GM19397 (cell line): Measurements from ENCODE around the gene SMPD2.

Source experiments
- ATAC-seq: cut with Tn5 transposase; IDR thresholded peaks from one replicate; pipeline ENCODE4 v1.9.1; 2021; ENCODE audit warnings: mild to moderate bottlenecking, moderate library complexity; ENCODE audit not compliant: unreplicated experiment

The SMPD2 gene

DNA sequence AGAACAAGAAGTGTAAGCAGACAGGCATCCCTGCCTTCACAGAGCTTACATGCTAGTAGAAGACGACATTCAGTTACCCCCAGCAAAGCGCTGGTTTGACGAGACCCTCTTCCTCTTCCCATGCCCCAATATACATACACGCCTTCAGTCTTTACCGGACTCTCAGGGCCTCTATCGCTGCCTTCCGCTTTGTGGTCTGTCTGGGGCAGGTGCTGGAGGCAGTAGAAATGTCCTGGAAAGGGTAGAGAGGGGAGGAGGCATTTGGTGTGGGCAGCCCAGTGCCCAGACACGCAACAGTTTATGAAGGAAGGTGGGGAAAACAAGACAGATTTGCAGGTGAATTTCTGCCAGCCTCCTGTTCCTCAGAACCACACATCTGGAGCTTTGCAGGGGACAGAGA lies 6.0 kb downstream of the SMPD2 start:
- no peak for ATAC-seq

DNA sequence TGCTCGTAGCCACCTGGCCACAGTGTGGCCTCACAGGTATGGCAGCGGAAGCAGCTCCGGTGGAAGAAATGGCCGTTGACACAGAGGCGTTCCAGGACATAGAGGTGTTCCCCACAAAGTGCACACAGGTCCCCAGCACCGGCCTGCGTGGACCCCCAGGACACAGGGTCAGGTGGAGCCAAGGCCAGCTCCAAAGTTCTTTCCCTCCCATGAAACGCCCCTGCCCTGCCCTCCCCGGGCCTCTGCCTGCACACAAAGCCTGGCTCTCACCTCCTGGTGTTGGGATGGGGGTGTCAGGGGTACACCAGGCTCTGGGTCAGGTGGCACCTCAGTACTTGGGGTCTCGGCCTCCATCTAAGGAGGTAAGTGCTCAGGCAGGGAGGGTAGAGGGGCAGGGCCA lies 6.6 kb downstream of the SMPD2 start:
- ATAC-seq: no peak

DNA sequence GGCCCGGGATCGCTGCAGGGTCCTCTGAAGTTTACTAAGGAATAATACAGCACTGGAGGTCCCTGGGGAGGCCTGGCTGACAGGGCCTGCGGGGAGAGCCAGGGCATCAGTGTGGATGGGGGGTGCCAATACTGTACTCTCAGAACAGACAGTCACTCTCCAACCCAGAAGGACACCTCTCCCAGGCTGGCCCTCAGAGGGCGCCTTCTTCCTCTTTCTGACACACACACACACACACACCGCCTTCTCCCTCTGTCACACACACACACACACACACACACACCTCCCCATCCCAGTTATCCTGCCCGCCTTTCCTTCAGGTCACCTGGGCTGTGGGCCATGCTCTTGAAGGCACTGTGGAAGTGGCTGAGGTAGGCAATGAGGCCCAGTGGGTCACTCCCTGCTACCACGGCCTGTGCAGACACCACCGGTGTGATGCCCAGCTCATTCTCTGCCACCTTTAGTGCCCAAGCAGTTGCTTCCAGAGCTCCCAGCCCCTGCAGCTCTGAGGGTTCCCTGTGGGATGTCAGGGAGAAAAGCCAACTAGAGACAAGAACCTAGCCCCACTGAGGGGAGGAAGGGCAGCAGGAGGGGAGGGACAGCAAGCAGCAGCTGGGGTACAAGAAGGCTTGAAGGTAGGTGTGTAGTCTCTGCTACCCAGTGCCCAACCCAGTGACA lies 7.5 kb downstream of the SMPD2 start:
- ATAC-seq: no peak

DNA sequence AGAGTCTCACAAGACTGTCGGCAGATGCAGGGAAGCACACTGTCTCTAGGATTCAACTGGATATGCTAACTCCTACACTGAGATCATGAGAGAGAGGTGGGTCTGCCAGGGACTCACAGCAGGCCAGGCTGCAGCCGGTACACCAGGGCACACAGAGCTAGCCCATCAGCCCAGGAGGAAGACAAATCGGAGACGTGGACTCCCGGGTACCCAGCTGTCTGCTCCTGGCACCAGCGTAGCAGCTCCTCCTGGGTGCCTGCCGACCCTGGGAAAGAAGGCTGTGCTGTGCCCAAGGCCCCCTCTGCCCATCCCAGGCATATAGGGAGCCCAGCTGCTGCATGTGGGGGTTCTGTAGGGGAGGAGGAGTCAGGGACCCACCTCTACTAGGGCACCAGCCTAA lies 8.1 kb downstream of the SMPD2 start:
- ATAC-seq: no peak

DNA sequence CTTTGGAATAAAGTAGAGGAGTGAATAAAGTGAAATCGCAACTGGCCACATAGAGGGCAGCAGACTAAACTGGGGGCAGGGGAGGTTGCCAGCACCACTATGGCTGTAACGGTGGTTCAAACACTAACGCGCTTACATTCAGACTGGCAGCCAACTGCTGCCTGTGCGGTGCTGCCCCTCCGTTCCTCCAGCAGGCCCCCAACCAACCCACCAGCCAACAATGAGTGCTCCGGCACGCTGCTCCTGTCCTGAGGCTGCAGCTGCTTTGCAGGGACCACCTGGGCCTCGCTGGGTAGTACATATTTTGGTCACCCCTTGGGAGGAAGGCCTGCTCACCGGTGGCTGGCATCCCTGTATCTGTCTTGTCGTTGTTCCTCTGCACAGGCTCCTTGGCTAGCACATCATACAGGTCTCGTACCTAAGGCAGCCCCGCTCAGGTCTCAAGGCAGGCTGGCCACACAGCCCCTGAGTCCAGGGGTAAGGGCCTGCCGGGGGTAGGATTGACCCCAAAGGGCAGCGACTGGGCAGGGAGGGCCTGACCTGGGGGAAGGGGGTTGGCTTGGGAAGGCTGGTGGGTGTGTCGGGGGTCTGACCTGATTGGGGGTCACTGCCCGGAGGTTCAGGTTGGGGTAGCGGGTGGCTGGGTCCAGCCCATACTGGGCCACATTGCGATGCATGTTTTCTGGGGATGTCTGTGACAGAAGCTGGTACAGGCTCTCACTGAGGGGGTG lies 8.7 kb downstream of the SMPD2 start:
- no peak for ATAC-seq

DNA sequence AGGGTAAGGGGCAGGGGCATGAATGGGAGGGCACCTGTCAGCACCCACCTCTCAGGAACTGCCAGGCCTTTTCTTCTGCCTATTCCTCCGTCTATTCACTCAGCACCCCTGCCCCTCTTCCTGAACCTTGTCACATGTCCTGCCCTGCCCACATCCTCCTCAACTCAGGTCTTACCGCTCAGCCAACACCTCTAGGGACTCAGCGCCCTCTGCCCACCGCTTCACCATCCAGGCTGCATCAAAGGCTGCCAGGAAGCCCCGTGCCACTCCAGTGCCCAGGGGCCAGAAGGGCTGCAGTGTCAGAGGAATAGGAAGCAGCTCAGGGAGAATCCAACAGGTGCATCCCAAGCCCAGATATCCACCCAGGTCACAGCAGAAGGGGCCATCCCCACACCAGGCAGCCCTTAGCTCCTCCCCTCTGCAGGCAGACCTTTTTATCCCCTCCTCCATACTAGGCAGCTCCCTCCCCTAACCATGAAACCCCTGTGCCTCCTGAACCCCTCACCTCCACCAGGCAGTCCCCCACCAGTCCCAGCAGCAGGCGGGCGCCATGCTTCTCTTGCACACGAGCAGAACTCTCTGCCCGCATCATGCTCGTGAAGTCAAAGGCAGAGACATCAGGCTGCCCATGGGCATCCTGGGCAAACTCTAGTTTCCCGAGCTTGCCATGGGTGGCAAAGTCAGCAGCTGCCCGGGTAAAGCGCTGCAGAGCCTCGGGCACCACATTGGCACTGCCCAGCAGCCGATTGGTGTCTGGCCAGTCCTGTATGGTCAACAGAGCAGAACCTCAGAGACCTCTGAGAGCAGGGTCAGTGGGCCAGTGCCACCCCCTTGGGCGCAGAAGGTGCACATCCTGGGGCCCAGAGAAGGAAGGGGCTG lies 9.5 kb downstream of the SMPD2 start:
- ATAC-seq: no peak

DNA sequence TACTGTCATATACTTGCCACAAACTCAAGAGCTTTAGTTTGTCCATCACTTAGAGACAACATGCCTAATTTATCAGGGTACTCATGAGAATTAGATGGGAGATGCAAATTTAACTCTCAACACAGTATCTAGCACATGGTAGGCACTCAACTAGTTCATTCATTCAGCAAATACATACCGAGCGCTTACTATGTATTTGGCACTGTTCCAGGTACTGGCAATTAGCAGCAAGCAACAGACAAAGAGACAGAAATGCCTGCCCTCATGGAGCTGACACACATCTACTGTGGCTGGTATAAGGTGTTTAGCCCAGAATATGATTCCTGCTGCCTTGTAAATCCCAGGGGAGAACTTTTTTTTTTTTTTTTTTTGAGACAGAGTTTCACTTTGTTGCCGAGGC lies 10.3 kb downstream of the SMPD2 start:
- ATAC-seq: no peak

DNA sequence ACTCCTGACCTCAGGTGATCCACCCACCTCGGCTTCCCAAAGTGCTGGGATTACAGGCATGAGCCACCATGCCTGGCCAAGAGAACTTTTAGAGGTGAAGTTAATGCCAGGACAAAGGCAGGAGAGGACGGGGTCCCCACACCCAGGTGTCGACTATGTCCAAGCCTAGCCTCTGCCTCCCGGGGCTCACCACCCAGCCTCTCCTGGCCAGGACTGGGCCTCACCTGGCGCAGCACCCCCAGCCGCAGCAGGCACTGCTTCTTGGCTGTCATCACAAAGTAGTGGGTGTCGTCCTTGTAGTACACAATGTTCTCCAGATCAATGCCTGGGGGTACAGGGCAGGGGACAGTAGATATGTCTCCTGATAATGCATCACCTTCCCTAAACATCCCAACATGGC lies 10.9 kb downstream of the SMPD2 start:
- ATAC-seq: no peak

DNA sequence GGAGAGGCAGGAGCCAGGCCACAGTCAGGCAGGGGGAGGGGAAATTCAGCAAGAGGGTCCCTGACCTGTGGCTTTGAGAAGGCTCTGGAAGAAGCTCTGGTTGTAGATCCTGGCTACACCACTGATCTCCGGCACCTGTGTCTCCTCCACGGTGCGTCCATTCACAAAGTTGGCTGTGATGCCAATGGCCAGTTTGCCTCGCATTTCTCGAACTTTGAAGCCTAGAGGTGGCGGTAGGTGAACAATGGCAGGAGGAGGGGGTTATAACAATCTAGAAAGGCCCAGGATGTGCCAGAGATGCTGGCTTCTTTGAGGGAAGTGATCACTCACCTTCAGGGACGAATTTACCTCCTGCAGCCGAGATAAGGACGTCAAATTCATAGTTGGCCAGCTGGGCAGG lies 11.7 kb downstream of the SMPD2 start:
- no peak for ATAC-seq

DNA sequence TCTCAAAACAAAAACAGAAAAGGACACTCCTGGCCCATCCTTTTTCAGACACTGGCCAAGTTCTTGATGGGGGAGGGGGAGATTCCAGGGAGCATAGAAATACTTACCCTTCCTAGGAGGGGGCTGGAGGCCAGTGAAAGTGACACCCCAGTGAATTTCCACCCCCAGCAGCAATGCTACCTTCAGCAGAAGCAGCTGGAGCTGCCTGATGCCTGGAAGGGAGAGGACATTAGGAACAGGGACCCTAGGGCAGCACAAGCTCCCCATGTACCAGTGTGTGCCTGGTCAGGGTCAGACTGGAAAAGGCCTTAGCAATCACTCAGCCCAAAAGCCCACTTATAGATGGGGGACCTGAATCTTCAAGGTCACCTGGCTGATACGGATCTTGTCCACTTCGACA lies 12.6 kb downstream of the SMPD2 start:
- no peak for ATAC-seq

DNA sequence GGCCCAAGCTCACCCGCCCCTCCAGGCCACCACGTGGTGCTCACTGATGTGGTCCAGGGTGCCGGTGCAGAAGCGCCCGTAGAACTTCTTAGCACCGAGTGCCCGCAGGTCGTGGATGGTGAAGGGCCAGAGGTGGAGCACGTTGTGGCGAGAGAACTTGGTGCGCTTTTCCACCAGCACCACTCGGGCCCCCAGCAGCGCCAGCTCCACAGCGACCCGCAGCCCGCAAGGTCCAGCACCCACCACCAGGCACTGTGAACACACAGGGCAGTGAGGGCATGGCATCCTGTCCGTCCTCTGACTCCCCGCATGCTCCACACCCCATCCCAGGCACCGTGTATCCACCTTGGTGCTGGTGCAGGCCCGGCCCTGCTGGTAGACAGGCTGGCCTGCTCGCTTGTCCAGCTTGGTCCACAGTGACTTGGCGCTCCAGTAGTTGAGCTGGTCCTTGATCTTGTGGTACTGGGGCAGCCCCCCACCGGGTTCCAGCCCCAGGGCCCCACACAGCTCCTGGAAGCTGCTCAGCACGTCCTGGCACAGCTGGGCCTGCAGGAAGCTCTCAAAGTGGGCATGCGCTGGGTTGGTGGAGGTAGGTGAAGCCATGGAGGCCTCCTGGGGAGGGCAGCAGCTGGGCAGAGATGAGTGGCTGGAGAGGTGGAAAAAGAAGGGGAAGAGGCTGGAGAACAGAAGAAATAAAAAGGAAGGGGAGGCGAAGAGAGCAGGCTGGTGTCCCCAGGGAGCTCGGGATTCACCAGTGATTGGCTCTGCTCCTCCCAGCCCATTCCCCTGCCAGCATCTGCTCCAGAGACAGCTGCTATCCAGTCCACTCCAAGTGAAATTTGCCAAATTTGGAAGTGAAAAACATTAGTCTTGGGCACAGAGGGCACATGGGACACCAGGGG lies 13.3 kb downstream of the SMPD2 start:
- no peak for ATAC-seq

DNA sequence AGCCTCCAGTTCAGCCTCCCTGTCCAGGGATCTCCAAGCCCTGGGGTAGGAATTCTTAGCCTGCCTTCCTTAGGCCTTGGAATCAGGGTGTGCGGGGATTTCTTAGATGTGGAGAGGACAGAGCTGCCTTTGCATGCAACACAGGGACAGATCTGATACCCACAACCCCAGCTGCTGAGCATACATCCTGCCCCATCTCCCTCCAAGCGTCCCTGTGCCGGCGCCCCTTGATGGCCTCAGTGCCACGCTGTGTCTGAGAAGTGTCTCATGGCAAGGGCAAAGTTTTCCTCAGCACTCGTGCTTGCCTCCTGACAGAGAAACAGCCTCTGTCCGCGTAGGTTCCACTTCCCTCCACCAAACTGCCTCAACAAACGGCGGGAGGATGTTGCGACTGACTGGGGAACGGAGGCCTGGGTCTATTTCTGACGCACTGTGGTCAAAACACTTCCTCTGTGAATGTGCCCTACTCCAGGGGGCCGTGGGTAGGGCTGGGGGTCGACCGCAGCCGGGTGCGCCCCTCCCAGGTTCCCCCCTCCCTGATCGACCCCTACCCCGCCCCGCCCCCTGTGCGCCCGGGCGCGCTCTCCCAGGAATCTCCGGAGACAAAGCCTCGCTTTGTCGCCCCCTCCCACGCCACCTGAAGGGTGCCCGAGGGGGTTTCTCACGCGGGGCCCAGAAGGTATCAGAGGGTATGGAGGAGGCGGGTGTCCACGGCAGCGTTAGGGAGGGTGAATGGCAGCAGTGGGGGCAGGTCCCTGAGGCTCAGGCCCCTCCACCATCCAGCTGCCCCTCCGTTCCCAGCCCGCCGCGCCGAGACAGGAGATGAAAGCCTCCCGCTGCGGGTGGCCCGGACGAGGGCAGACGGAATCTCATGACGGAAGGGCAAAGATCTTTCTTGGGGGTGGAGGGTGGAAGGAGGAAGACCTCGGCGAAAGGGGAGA lies 14.2 kb downstream of the SMPD2 start:
- peak; percentile 28 for ATAC-seq

DNA sequence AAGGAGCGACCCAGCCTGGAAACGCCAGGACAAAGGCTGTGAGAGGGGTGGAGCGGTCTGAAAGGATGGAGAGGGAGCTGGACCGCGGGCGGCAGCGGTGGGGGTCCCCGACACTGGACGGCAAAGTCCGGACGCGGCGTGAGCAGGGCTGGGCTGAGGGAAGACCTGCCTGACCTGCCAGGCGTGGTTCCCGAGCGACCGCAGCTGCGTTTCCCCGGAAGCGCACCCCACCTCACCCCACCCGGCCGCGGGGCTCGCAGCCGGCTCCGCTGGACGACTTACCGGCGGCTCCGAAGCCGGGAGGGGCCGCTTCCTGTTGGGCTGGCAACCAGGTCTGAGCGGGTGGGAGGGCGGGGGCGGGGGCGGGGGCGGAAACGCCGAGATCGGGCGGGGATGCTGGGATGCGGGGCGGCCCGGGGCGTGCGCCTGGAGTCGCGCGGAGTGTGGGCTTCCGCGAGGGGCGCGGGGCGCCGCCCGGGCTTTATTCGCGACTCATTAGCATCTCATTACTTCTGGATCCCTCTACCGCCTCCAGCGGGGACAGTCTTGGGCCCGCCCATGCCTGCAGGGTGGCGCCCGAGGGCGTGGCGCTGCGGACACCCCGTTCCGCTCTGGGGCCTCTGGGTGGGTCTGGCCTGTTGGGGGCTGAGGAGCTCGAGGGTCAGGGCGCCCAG lies 15.1 kb downstream of the SMPD2 start, which contains the start of gene MICAL1:
TSS of gene MICAL1 (minus strand) at position 336 of the 674 bp plus-strand sequence. CDS start 1,576 bp downstream, outside the sequence.
- ATAC-seq: peak; percentile 60

DNA sequence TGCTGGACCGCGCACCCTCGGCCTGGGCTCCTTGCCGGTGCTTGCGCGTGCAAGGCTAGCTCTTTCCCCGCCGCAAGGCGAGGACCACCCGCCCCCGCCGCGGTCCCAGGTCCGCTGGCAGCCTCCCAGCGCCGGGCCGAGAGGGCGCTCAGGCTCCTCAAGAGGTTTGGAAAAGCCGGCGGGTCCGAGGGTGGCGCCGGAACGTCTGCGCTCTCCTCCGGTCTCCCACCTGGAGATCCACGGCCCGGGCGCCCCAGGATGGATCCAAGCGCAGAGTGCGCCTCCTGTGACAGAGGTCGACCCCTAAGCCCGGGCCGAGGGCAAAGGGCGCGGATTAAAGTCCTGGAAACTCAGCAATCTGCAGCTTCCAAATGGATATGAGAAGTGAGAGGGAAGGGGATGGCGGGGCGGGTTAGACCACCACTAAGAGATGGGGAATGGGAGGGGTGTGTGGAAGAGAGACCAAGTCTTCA lies 15.6 kb downstream of the SMPD2 start:
- no peak for ATAC-seq

DNA sequence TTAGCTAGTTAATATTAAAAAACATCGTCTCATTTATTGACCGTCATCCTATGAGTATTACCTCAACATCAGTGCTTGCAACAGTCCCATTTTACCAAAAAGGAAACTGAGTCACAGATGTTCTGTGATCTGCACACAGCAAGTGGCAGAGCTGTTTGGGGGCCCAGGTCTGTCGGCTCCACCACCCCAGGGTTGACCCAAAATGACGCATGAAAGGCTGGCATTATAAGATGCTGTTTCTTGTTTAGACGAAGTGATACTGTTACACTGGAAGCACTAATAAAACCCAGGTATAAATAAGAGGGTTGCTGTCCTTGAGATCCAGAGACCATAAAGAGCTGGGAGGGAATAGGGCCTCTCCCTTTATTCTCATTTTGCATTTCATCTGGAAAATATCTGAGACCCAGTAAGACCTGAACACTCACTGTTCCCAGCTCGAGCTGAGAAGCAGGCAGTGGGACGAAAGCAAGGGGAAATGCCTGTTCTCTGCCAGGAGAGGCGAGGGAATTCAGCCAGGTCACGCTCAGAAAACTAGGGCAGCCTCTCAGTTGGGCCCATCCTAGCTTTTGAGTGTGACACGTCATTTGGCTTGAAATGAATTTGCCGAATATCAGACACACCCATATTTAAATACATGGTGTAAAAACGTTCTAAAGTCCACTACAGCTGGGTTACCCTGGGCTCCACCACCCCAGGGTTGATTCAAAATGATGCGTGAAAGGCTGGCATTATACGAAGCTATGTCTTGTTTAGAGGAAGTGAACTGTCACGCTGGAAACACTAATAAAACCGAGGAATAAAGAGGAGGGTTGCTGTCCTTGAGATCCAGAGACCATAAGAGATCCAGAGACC lies 16.4 kb downstream of the SMPD2 start:
- ATAC-seq: no peak

DNA sequence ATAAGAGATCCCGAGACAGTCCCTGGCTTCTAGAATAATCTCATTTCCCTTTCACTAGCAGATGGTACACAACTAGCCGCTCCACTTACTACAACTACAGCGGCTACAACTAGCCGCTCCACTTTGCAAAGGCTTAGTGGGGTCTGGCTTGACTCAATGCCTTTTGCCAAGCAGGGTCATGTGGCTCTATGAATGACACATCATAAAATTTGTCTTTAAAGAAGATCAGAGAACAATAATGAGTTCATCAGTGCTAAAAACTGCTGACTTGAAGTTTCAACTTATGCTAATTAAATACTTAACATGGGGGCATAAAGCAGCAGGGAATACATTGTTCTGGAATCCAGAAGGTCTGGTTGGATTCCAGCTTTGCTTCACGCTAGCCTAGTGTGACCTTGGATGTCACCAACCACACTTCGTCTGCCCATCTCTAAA lies 17.1 kb downstream of the SMPD2 start:
- no peak for ATAC-seq

DNA sequence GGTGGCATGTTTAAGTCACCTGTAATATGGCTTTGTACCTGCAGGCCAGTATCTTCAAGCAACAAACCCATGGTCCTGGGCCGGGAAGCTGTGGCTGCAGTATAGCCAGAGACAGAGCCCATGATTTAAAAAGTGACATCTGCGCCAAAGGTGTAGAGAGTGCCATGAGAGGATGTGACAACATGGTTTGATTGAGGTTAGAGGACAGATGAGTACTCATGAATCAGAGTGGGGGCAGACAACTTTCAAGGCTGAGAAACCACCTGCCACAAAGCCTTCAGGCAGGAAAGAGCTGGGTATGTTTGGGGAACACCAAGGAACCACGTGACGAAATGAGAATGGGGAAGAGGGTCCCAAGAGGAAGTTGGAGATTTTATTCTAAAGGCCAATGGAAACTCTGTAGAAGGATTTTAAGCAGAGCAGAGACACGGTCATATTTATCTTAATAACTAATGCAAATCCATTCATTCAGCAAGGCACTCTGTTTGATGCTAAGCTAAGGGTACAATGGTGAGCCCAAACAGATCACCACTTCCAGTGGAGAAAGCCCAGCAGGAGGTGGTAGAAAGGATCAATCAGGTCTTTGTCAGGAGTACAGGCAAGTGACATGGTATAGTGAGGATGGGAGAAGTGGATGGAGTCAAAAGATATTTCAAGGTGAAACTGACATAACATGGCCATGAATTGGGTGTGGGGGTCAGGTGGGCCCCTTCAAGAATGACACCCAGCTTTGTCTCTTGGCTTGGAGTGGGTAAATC lies 18.4 kb downstream of the SMPD2 start:
- ATAC-seq: no peak
